Stimulated activated CD4-positive, alpha-beta T cell treated with anti-CD3 and anti-CD28 coated beads, TNF-alpha, amount 100 ng/mL, for 24 hours (primary cell): ENCODE measurements around the gene CRHR1.
"Not testable (repeated sequence)": the region's sequence is repeated elsewhere in the genome, so short reads cannot be mapped to it uniquely, and the experiment has no call there.

Experiments
- DNase-seq, 3 experiments: peaks; one replicate each; pipeline ENCODE4 v3.0.0-alpha.2; 2020; ENCODE audit warnings: low read depth in 3 of 3

Gene CRHR1

GRCh38 chr17:45845376-45846185, 61.5 kb downstream of the CRHR1 start:
- DNase-seq, result no peak

GRCh38 chr17:45846223-45846622, 62.1 kb downstream of the CRHR1 start:
- DNase-seq, result no peak

- DNase-seq, result no peak
Observed at GRCh38 chr17:45846646-45847045, 62.5 kb downstream of the CRHR1 start.

GRCh38 chr17:45847101-45847500, 63.0 kb downstream of the CRHR1 start:
- no peak for DNase-seq

- no peak for DNase-seq
Observed at GRCh38 chr17:45847747-45848146, 63.6 kb downstream of the CRHR1 start.

- DNase-seq, result no peak
Observed at GRCh38 chr17:45848405-45848804, 64.3 kb downstream of the CRHR1 start.

- DNase-seq, result no peak
Observed at GRCh38 chr17:45848868-45849535, 64.9 kb downstream of the CRHR1 start.

GRCh38 chr17:45849536-45849990, 65.4 kb downstream of the CRHR1 start:
- DNase-seq, result no peak

GRCh38 chr17:45850011-45850410, 65.9 kb downstream of the CRHR1 start:
- no peak for DNase-seq

- DNase-seq, result no peak
Observed at GRCh38 chr17:45850468-45850867, 66.3 kb downstream of the CRHR1 start.

- no peak for DNase-seq
Observed at GRCh38 chr17:45851022-45851421, 66.9 kb downstream of the CRHR1 start.

GRCh38 chr17:45851464-45851863, 67.3 kb downstream of the CRHR1 start:
- no peak for DNase-seq

GRCh38 chr17:45851873-45852272, 67.8 kb downstream of the CRHR1 start:
- DNase-seq, result no peak

GRCh38 chr17:45852535-45853297, 68.6 kb downstream of the CRHR1 start:
- peak; percentile 31 to 63 (median 43) for DNase-seq

GRCh38 chr17:45854209-45854608, 70.1 kb downstream of the CRHR1 start:
- no peak for DNase-seq

GRCh38 chr17:45855691-45856336, 71.7 kb downstream of the CRHR1 start:
- DNase-seq, result no peak

GRCh38 chr17:45857977-45858708, 74.0 kb downstream of the CRHR1 start:
- no peak for DNase-seq

- DNase-seq, result no peak
Observed at GRCh38 chr17:45861165-45861564, 77.0 kb downstream of the CRHR1 start.

- DNase-seq, result not testable (repeated sequence)
Observed at GRCh38 chr17:45862127-45862526, 78.0 kb downstream of the CRHR1 start.

GRCh38 chr17:45863857-45864654, 79.9 kb downstream of the CRHR1 start:
- DNase-seq, result no peak
